ENCODE measurements around the gene CENPQ.

- no peak for TF ChIP-seq POLR2AphosphoS5 (IDR thresholded peaks at IDR 0.05; ENCODE audit: low read depth, low read length)
- no peak for TF ChIP-seq CTCF (IDR thresholded peaks at IDR 0.05)
Observed at GRCh38 chr6:49519660-49520059, 56.5 kb downstream of the CENPQ start.

All from Panc1 (cell line).